Activated CD8-positive, alpha-beta T cell treated with anti-CD3 and anti-CD28 coated beads for 36 hours (primary cell): ENCODE measurements around the gene OST4. TPM values are rescaled to one million over a fixed set of nuclear protein-coding genes. Genes with fewer than 3 reads are reported as not detected.

Experiments
- ATAC-seq: fragments of 200-7000 bp; cut with Tn5 transposase; one replicate; pipeline ENCODE4 v1.10.0; 2021; ENCODE audit warnings: mild to moderate bottlenecking, moderate library complexity
- CTCF ChIA-PET: fragments of 350-600 bp; sonication (Branson Sonifier 250); formaldehyde crosslinking; loops from one replicate; lab custom pipeline; 2021; ENCODE audit warnings: antibody characterized with exemption; lab: Charles Lee
- POLR2A ChIA-PET: fragments of 350-600 bp; sonication (Branson Sonifier 250); formaldehyde crosslinking; loops from one replicate; lab custom pipeline; 2021; ENCODE audit warnings: antibody characterized with exemption; lab: Charles Lee
- DNase-seq: peaks from one replicate; pipeline ENCODE4 v3.0.0-alpha.2; 2020
- H3K27ac Mint-ChIP-seq: one replicate; pipeline ENCODE4 v1.8.0; 2021; ENCODE audit warnings: mild to moderate bottlenecking, mixed read lengths
- H3K27me3 Mint-ChIP-seq: one replicate; pipeline ENCODE4 v1.8.0; 2021; ENCODE audit warnings: mixed read lengths
- H3K36me3 Mint-ChIP-seq: one replicate; pipeline ENCODE4 v1.8.0; 2021; ENCODE audit warnings: low read depth, mixed read lengths
- H3K4me1 Mint-ChIP-seq: one replicate; pipeline ENCODE4 v1.8.0; 2021; ENCODE audit warnings: low read depth, mixed read lengths
- H3K4me3 Mint-ChIP-seq: one replicate; pipeline ENCODE4 v1.8.0; 2021; ENCODE audit warnings: mild to moderate bottlenecking, moderate library complexity, mixed read lengths
- H3K9me3 Mint-ChIP-seq: one replicate; pipeline ENCODE4 v1.8.0; 2021; ENCODE audit warnings: mixed read lengths
- CTCF ChIP-seq: fragments of 200-600 bp; IDR thresholded peaks from one replicate; pipeline ENCODE4 v1.8.0; 2022; ENCODE audit warnings: antibody characterized with exemption, mild to moderate bottlenecking
- intact Hi-C: fragments of 100-400 bp; cut with micrococcal nuclease; formaldehyde crosslinking; loops from one replicate; pipeline ENCODE4 v1.10.0; 2022
- total RNA-seq, 2 experiments: library from RNA; stranded (reverse); gene quantifications; one replicate each; pipeline ENCODE4 v1.2.3, GENCODE V29; 2021

OST4 gene
- total RNA-seq, 2 experiments from 2014 or later: 257 to 262 TPM

- ChIA-PET CTCF (interaction anchor here (1.9 kb wide), 1 partner anchor 65 kb away, joined by 4 read pairs; no protein-coding TSS in a partner anchor), POLR2A (no interaction called here)
- no peak overlapping the region for H3K4me3 Mint-ChIP-seq
- DNase-seq (no peak), ATAC-seq (no peak)
- H3K9me3 Mint-ChIP-seq: no peaks in the 10 kb centered on the region
- H3K36me3 Mint-ChIP-seq: peaks cover 12% of the 10 kb centered on the region
- no peaks in the 10 kb centered on the region for H3K27me3 Mint-ChIP-seq
- intact Hi-C loops: no loop called here
- H3K4me1 Mint-ChIP-seq: peaks cover 18% of the 10 kb centered on the region
- no peak for TF ChIP-seq CTCF
- no peak overlapping the region for H3K27ac Mint-ChIP-seq
Measured at GRCh38 chr2:27027211-27027651, 44.2 kb downstream of the OST4 start.

- H3K9me3 Mint-ChIP-seq: no peaks in the 10 kb centered on the region
- no peaks in the 10 kb centered on the region for H3K27me3 Mint-ChIP-seq
- no peak overlapping the region for H3K4me3 Mint-ChIP-seq
- ATAC-seq: no peak
- DNase-seq: no peak
- no peak overlapping the region for H3K27ac Mint-ChIP-seq
- no peak for TF ChIP-seq CTCF
- H3K4me1 Mint-ChIP-seq: peaks cover 13% of the 10 kb centered on the region
- CTCF ChIA-PET: interaction anchor here (1.3 to 1.9 kb wide), 3 partner anchors 9 to 180 kb away, joined by 3 to 4 read pairs (median 4); no protein-coding TSS in a partner anchor
- POLR2A ChIA-PET: interaction anchor here (0.9 kb wide), 1 partner anchor 33 kb away, joined by 3 read pairs; no protein-coding TSS in a partner anchor
- intact Hi-C loops: no loop called here
- peaks cover 6% of the 10 kb centered on the region for H3K36me3 Mint-ChIP-seq
Measured at GRCh38 chr2:27025861-27026851, 45.3 kb downstream of the OST4 start.

- no peak overlapping the region for H3K27ac Mint-ChIP-seq
- intact Hi-C loops: no loop called here
- CTCF ChIA-PET: interaction anchor here (0.8 to 1.9 kb wide), 3 partner anchors 9 to 64 kb away, joined by 3 to 4 read pairs (median 4); no protein-coding TSS in a partner anchor
- POLR2A ChIA-PET: interaction anchor here (0.9 kb wide), 1 partner anchor 34 kb away, joined by 3 read pairs; no protein-coding TSS in a partner anchor
- H3K9me3 Mint-ChIP-seq: no peaks in the 10 kb centered on the region
- peaks cover 9% of the 10 kb centered on the region for H3K4me1 Mint-ChIP-seq
- no peak for ATAC-seq
- no peak for TF ChIP-seq CTCF
- H3K36me3 Mint-ChIP-seq: peaks cover 4% of the 10 kb centered on the region
- no peak overlapping the region for H3K4me3 Mint-ChIP-seq
- no peak for DNase-seq
- no peaks in the 10 kb centered on the region for H3K27me3 Mint-ChIP-seq
Measured at GRCh38 chr2:27025281-27025800, 46.1 kb downstream of the OST4 start.

GRCh38 chr2:27024812-27025211, 46.6 kb downstream of the OST4 start:
- ATAC-seq: no peak
- POLR2A ChIA-PET: no interaction called here

More at GRCh38 chr2:27024812-27025211, 46.6 kb downstream of the OST4 start:
- H3K27ac Mint-ChIP-seq: no peak overlapping the region
- H3K27me3 Mint-ChIP-seq: no peaks in the 10 kb centered on the region
- no peak for DNase-seq
- peaks cover 9% of the 10 kb centered on the region for H3K4me1 Mint-ChIP-seq
- peaks cover 4% of the 10 kb centered on the region for H3K36me3 Mint-ChIP-seq
- intact Hi-C loops: no loop called here
- no peaks in the 10 kb centered on the region for H3K9me3 Mint-ChIP-seq
- CTCF ChIA-PET: interaction anchor here (0.8 kb wide), 1 partner anchor 63 kb away, joined by 3 read pairs; no protein-coding TSS in a partner anchor
- no peak for TF ChIP-seq CTCF
- H3K4me3 Mint-ChIP-seq: no peak overlapping the region
